DOHH2 (cell line): ENCODE measurements around the gene LETM1.

Experiments
- EZH2phosphoT487 ChIP-seq: fragments of 200-600 bp; sonication (generic); IDR thresholded peaks from 2 replicates; pipeline ENCODE4 v1.6.1; 2017; ENCODE audit warnings: borderline replicate concordance, mild to moderate bottlenecking, antibody characterized with exemption, low read length, moderate library complexity, mixed read lengths
- TF ChIP-seq, protein P1 (sequence below): fragments of 200-600 bp; sonication (generic); IDR thresholded peaks from one replicate; pipeline ENCODE4 v1.5.1; 2014; ENCODE audit warnings: antibody characterized with exemption, mild to moderate bottlenecking, low read depth, low read length; ENCODE audit not compliant: poor library complexity, severe bottlenecking

DNA sequence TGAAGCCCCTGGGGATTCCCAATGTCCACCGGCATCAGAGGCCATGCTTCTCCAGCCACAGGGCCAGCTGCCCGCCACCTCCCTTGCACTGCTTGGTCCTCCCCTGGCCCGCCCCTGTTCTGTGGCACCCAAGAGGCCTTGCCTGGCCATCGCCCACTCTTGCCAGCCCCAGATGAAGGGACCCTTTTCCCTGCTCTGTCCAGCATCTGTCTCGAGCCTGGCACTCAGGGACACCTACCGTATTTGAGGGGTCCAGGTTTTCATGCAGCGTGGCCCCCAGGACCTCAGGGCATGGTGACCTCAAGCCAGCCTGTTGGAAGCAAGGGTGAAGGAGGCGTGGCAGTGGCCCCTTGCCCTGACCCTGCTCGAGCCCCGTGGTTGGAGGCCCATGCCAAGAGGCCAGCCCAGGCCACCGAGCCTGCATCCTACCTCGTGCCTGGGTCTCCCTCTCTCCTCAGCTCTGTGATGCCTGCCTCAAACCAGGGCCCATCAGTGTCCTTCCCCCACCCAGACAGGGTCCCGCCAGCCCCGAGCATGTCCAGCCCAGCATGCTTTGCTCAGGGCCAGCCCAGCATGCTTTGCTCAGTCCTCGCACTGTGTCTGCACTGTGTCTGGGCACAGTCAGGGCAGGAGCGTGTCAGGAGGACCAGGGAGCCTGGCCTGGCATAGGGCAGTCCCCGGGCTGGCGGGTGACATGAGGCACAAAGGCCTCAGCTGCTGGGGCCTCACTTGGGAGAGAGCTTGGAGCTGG, 77.1 kb downstream of the LETM1 start:
- TF ChIP-seq, protein P1, sequence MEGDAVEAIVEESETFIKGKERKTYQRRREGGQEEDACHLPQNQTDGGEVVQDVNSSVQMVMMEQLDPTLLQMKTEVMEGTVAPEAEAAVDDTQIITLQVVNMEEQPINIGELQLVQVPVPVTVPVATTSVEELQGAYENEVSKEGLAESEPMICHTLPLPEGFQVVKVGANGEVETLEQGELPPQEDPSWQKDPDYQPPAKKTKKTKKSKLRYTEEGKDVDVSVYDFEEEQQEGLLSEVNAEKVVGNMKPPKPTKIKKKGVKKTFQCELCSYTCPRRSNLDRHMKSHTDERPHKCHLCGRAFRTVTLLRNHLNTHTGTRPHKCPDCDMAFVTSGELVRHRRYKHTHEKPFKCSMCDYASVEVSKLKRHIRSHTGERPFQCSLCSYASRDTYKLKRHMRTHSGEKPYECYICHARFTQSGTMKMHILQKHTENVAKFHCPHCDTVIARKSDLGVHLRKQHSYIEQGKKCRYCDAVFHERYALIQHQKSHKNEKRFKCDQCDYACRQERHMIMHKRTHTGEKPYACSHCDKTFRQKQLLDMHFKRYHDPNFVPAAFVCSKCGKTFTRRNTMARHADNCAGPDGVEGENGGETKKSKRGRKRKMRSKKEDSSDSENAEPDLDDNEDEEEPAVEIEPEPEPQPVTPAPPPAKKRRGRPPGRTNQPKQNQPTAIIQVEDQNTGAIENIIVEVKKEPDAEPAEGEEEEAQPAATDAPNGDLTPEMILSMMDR, result no peak
- TF ChIP-seq EZH2phosphoT487, result no peak
